ENCODE results near the gene CXorf49. TPM values are rescaled to one million over a fixed set of nuclear protein-coding genes. Genes with fewer than 3 reads are reported as not detected.

The CXorf49 gene
- total RNA-seq, 2 donors from 2014 or later: not detected

GRCh38 chrX:71666240-71667223 is 51.6 kb downstream of the CXorf49 start:
- Histone ChIP-seq H3K9me3 (no peaks in the 10 kb centered on the region), H3K4me3 (no peak overlapping the region), H3K4me1 (no peaks in the 10 kb centered on the region), H3K27me3 (no peaks in the 10 kb centered on the region), H3K36me3 (no peaks in the 10 kb centered on the region), H3K27ac (no peak overlapping the region)
- no peak for DNase-seq (ENCODE audit: low spot score)
- TF ChIP-seq CTCF (IDR thresholded peaks at IDR 0.05): no peak

GRCh38 chrX:71665747-71666146 is 52.3 kb downstream of the CXorf49 start:
- Histone ChIP-seq H3K27me3 (no peaks in the 10 kb centered on the region), H3K4me3 (no peak overlapping the region), H3K27ac (no peak overlapping the region), H3K4me1 (no peaks in the 10 kb centered on the region), H3K36me3 (no peaks in the 10 kb centered on the region), H3K9me3 (no peaks in the 10 kb centered on the region)
- DNase-seq (ENCODE audit: low spot score): no peak
- TF ChIP-seq CTCF (IDR thresholded peaks at IDR 0.05): no peak

- Histone ChIP-seq H3K4me3 (no peak overlapping the region), H3K9me3 (no peaks in the 10 kb centered on the region), H3K27ac (no peak overlapping the region), H3K4me1 (no peaks in the 10 kb centered on the region), H3K36me3 (no peaks in the 10 kb centered on the region), H3K27me3 (no peaks in the 10 kb centered on the region)
- no peak for DNase-seq (ENCODE audit: low spot score)
- no peak for TF ChIP-seq CTCF (IDR thresholded peaks at IDR 0.05)
Measured at GRCh38 chrX:71664889-71665491, 53.1 kb downstream of the CXorf49 start.

Other genes with a start within 250 kb of the CXorf49 start
- 10 to 100 TPM; 50.8 to 54.0 TPM for gene OGT, start 185.2 kb downstream of the CXorf49 start, total RNA-seq
- gene GCNA, start 139.8 kb downstream of the CXorf49 start, total RNA-seq: 1 to 10 TPM in 1 of 2 donors, under 1 TPM in 1; 0.48 to 3.0 TPM
- gene CXCR3, start 99.8 kb downstream of the CXorf49 start, total RNA-seq: under 1 TPM in 1 of 2 donors, not detected in 1; 0.20 TPM
- gene CXorf49B, start 45.1 kb upstream of the CXorf49 start, total RNA-seq: not detected
- gene NHSL2, start 192.6 kb upstream of the CXorf49 start, total RNA-seq: 1 to 10 TPM; 5.5 to 9.3 TPM